SH-SY5Y (cell line): ENCODE measurements around the gene JAZF1.

Source experiments
- GATA2 ChIP-seq: IDR thresholded peaks from 2 replicates; pipeline ENCODE4 v1.6.1; 2011; ENCODE audit warnings: mild to moderate bottlenecking, low read depth, low read length
- GATA3 ChIP-seq: IDR thresholded peaks from 2 replicates; pipeline ENCODE4 v1.6.1; 2011; ENCODE audit warnings: low read depth, mild to moderate bottlenecking, low read length, moderate library complexity

DNA sequence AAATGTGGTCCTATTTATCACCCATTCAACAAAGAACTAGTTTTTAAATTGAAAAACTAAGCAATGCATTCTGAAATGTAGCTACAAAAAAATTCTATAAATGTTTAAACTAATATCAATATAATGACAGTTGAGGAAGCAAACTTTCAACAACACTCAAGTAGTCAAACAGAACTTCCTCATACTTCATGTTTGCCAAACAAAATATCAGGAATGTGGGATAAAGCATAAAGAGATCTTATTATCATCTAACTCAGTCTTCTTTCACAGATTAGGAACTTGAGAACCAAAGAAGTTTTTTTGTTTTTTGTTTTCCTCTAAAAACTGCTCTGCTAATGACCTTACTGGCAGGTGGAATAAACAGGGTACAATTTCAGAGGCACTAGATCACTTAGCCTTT, 116.2 kb downstream of the JAZF1 start:
- no peak for TF ChIP-seq GATA3
- no peak for TF ChIP-seq GATA2
